ENCODE measurements around the gene TEX14. TPM values are rescaled to one million over a fixed set of nuclear protein-coding genes. Genes with fewer than 3 reads are reported as not detected.
"Not testable (repeated sequence)": the region's sequence is repeated elsewhere in the genome, so short reads cannot be mapped to it uniquely, and the experiment has no call there.

Gene TEX14
- total and polyA plus RNA-seq, 8 donors, result 0.03 to 0.59 (median 0.20) TPM

DNA sequence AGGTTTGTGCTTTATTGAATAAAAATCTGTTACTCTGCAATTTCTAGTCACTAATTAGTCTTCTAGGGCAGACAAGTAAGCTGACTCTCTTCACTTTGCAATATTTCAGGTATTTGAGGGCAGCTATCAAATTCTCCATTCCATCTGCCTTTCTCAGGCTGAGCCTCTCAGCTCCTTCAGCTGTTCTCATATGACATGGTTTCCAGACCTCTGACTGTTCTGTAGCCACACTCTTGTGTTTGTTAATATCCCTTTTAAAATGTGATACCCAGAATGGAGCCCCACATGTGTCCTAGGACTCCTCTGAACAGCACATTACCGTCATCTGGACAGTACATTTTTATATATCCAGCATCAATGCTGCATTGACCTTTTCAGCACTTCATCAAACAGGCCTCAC lies 131.3 kb downstream of the TEX14 start:
- 74 to 85% methylated on average over 1 of the region's 1 CpG for WGBS, 2 donors
- DNase-seq (no peak), FAIRE-seq (no peak), ATAC-seq (no peak)
- no peaks in the 10 kb centered on the region for H3K9me3 ChIP-seq
- no peaks in the 10 kb centered on the region for H3K36me3 ChIP-seq
- no peaks in the 10 kb centered on the region for H3K4me1 ChIP-seq
- no peak overlapping the region for H3K4me3 ChIP-seq
- no peak overlapping the region for H3K27ac ChIP-seq
- TF ChIP-seq CTCF (IDR thresholded peaks at IDR 0.05), result no peak
- intact Hi-C loops (cut with DNase I), result no loop called here
- H3K27me3 ChIP-seq, result no peaks in the 10 kb centered on the region

DNA sequence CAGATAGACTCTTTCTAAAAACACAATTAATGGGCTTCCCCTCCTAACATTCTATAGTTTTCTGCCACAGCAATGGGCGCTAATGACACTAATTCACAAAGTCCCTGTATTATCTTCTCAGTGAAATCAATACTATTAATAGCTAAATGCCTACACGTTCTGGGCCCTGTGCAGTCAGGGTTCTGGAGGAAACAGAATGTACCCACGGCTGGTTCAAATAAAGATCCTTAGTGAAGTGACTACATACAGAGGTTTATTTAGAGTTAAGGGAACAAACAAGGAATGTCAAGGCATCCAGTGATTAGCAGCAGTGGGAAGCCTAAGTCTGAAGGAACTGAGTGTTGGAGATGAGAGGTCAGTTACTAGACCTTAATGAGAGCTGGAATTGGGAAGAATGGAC lies 133.9 kb downstream of the TEX14 start:
- FAIRE-seq (no peak), ATAC-seq (no peak), DNase-seq (no peak)
- H3K36me3 ChIP-seq, result no peaks in the 10 kb centered on the region
- 73 to 74% methylated on average over 3 of the region's 3 CpGs for WGBS, 2 donors
- H3K27me3 ChIP-seq, result no peaks in the 10 kb centered on the region
- no peak overlapping the region for H3K4me3 ChIP-seq
- TF ChIP-seq CTCF (IDR thresholded peaks at IDR 0.05), result no peak
- no peak overlapping the region for H3K27ac ChIP-seq
- intact Hi-C loops (cut with DNase I), result no loop called here
- H3K4me1 ChIP-seq, result no peaks in the 10 kb centered on the region
- no peaks in the 10 kb centered on the region for H3K9me3 ChIP-seq

DNA sequence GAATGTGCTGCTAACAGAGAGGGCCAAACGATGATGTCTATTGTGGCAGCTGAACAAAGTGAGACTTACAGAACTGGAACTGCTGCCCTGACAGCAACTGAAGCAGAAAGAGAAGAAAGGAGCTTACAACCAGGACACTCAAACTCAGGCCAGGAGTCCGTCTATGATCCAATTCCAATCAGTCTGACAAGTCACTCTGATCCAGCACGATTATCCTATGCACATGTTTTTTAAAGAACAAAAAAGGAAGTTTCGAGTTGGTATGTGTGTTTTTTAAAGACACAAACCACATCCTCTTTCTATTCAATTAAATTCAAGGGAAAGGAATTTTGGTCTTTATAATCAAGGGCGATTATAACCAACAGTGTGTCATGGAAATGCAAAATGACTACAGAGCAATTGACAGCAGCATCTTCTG lies 135.0 kb downstream of the TEX14 start:
- Histone ChIP-seq H3K27me3 (no peaks in the 10 kb centered on the region), H3K4me3 (no peak overlapping the region), H3K27ac (no peak overlapping the region), H3K36me3 (no peaks in the 10 kb centered on the region), H3K4me1 (no peaks in the 10 kb centered on the region), H3K9me3 (no peaks in the 10 kb centered on the region)
- FAIRE-seq, result no peak
- WGBS, 2 donors, result 62 to 70% methylated on average over 5 of the region's 5 CpGs
- TF ChIP-seq CTCF (IDR thresholded peaks at IDR 0.05), result no peak
- DNase-seq, result no peak
- no peak for ATAC-seq
- intact Hi-C loops (cut with DNase I), result no loop called here

GRCh38 chr17:58555109-58555508 lies 136.7 kb downstream of the TEX14 start:
- H3K27ac ChIP-seq; H3K4me3 ChIP-seq; H3K36me3 ChIP-seq; ATAC-seq; intact Hi-C loops (cut with DNase I); FAIRE-seq; H3K27me3 ChIP-seq; H3K9me3 ChIP-seq; DNase-seq; H3K4me1 ChIP-seq: not testable (repeated sequence)
- WGBS, 2 donors, result 88% methylated on average over 3 of the region's 3 CpGs

- intact Hi-C loops (cut with DNase I), result no loop called here
- H3K36me3 ChIP-seq, result no peaks in the 10 kb centered on the region
- no peak for FAIRE-seq
- H3K9me3 ChIP-seq, result no peaks in the 10 kb centered on the region
- no peak for ATAC-seq
- no peak overlapping the region for H3K4me3 ChIP-seq
- H3K27ac ChIP-seq, result no peak overlapping the region
- no peak for DNase-seq
- H3K27me3 ChIP-seq, result no peaks in the 10 kb centered on the region
- 73 to 82% methylated on average over 2 of the region's 2 CpGs for WGBS, 2 donors
- H3K4me1 ChIP-seq, result no peaks in the 10 kb centered on the region
- TF ChIP-seq CTCF (IDR thresholded peaks at IDR 0.05), result no peak
Measured at GRCh38 chr17:58541249-58541648, 150.6 kb downstream of the TEX14 start.

- Histone ChIP-seq H3K4me3 (no peak overlapping the region), H3K27ac (no peak overlapping the region), H3K36me3 (no peaks in the 10 kb centered on the region), H3K27me3 (no peaks in the 10 kb centered on the region), H3K4me1 (no peaks in the 10 kb centered on the region), H3K9me3 (no peaks in the 10 kb centered on the region)
- no peak for FAIRE-seq
- DNase-seq, result no peak
- TF ChIP-seq CTCF (IDR thresholded peaks at IDR 0.05), result no peak
- intact Hi-C loops (cut with DNase I), result no loop called here
- no peak for ATAC-seq
Measured at GRCh38 chr17:58539698-58540097, 152.1 kb downstream of the TEX14 start.

Measured in pancreas (tissue), 10 donors.